LNCaP clone FGC (cell line): ENCODE data around the gene TMEM9.
A peak's percentile ranks its signal among the peaks of the same experiment; 100 is the strongest.

ENCODE experiments used
- DNase-seq: peaks from one replicate; pipeline ENCODE4 v3.0.0-alpha.2; 2011; ENCODE audit warnings: low read depth
- H3K4me3 ChIP-seq: 2 replicates; pipeline ENCODE4 v1.5.1; 2011; ENCODE audit warnings: mild to moderate bottlenecking, low read depth, low read length, control low read depth
- TF ChIP-seq, protein P1 (sequence below): IDR thresholded peaks from 2 replicates; pipeline ENCODE4 v1.5.1; 2012; ENCODE audit warnings: mild to moderate bottlenecking; ENCODE audit not compliant: control insufficient read depth, insufficient read depth; ENCODE audit errors: extremely low read depth

The TMEM9 gene

DNA sequence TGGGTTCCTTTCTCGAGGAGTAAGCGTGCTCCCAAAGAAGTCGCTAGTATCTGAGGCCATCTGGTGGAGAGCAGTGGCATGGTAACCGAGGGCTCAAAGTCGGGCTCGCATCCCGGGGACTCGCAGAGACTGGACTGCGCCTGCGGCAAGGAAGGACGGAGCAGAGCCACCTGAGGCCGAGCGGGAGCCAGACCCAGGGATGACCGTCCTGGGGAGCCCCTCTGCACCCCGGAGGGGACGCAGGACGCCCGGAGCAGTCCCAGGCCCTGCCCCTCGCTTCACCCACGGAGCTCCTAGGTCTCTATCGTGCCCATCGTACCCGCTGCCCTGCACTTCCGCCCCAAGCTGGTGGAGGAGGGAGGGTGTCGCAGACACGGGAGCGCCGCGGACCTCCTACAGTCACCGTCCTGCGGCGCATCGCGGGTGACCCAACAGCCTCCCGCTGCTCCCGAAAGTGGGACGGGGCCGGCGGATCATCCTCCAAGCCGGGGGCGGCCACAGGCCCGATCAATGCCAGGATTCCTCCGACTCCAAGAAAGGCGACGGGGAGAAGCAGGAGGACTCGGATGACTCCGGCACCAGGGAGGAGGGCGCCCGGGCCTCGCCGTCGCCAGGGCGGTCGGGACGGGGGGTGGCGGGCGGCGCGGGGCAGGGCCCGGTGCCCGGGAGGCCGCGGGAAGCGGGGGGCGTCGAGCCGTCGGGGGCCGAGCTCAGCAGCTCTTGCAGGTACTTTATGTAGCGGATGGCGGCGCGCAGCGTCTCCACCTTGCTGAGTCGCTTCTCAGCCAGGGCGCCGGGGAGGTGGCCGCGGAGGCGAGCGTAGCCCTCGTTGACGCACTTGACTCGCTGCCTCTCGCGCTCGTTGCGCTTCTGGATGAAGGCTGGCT lies 39.8 kb downstream of the TMEM9 start:
- DNase-seq = peak; percentile 87
- peak overlapping the region; percentile 54 for H3K4me3 ChIP-seq
- TF ChIP-seq, protein P1, sequence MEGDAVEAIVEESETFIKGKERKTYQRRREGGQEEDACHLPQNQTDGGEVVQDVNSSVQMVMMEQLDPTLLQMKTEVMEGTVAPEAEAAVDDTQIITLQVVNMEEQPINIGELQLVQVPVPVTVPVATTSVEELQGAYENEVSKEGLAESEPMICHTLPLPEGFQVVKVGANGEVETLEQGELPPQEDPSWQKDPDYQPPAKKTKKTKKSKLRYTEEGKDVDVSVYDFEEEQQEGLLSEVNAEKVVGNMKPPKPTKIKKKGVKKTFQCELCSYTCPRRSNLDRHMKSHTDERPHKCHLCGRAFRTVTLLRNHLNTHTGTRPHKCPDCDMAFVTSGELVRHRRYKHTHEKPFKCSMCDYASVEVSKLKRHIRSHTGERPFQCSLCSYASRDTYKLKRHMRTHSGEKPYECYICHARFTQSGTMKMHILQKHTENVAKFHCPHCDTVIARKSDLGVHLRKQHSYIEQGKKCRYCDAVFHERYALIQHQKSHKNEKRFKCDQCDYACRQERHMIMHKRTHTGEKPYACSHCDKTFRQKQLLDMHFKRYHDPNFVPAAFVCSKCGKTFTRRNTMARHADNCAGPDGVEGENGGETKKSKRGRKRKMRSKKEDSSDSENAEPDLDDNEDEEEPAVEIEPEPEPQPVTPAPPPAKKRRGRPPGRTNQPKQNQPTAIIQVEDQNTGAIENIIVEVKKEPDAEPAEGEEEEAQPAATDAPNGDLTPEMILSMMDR = peak; percentile 98

DNA sequence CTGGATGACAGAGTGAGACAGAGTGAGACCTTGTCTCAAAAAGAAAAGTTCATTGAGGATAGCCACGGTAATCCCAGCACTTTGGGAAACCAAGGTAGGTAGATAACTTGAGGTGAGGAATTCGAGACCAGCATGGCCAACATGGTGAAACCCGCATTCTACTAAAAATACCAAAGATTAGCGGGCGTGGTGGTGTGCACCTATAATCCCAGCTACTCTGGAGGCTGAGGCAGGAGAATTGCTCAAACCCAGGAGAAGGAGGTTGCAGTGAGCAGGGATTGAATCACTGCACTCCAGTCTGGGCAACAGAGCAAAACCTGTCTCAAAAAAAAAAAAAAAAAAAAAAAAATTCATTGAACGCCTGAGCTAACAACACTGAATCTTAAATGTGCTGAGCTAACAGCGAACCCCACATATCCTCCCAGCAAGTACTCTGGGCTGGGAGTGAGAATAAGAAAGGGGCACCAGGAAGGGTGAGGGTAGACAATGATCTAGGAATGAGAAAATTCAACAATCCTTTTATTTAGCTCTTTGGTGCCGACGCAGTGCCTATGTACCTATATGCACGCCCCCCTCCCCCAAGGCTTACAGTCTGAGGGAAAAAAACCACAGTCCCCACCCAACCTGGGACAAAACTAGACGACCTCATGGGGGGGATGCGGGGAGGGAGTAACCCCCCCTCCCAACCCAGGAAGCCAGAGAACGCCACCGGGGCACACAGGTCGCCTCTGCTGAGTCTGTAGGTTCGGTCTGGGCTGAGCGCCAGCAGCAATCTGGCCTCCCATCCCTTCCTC lies 40.6 kb downstream of the TMEM9 start:
- TF ChIP-seq, protein P1 = no peak
- DNase-seq = no peak
- H3K4me3 ChIP-seq = peak overlapping the region; percentile 54

DNA sequence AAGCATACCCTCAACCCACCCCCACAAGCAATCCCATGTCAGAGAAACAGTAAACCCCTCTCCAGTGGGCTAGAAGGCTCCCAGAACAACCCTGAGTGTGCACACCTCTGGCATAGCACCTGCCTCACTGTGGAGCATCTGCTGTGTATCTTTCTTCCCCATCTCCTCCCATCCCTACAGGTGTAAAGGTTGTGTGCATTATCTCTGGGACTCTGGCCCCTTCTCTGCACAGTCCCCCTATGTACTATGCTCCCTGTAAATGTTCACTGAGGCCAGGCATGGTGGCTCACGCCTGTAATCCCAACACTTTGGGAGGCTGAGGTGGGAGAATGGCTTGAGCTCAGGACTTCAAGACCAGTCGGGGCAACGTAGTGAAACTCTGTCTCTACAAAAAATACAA lies 41.3 kb downstream of the TMEM9 start:
- TF ChIP-seq, protein P1 = no peak

DNA sequence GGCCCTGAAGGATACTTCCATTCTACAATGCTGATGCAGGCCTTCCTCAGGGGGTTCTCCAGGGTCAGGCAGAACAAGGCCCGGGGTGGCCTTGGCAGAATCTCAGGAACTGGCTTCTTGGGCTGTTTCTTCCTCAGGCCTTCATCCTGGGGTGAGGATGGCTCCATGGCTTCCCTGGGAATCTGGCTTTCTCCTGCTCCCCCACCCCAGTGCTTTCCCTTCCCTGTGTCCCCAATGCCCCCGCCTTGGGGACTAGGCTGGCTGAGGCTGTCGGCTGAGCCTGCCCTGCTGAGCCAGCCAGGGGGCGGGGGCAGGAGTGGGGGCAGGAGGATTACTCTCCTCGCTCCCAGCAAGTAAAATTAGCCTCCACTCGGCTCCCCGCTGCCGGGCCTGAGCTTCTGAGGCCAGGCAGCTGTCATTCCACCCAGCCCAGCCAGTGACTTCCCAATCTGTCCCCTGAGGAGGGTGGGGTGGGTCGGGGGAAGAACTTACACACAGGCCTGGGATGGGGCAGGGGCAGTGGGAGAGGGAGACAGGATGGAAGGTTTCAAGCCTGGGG lies 42.0 kb downstream of the TMEM9 start, which contains the start of gene CACNA1S:
Gene CACNA1S, minus strand, starts transcription at position 254 of the 559 bp plus-strand sequence. Its CDS starts 87 bp downstream, at position 167.
- no peak for DNase-seq
- H3K4me3 ChIP-seq = no peak within 1 kb of the TSS
- TF ChIP-seq, protein P1 = no peak

More for the DNA sequence above, 41.3 kb downstream of the TMEM9 start:
- H3K4me3 ChIP-seq = no peak overlapping the region
- DNase-seq = no peak

DNA sequence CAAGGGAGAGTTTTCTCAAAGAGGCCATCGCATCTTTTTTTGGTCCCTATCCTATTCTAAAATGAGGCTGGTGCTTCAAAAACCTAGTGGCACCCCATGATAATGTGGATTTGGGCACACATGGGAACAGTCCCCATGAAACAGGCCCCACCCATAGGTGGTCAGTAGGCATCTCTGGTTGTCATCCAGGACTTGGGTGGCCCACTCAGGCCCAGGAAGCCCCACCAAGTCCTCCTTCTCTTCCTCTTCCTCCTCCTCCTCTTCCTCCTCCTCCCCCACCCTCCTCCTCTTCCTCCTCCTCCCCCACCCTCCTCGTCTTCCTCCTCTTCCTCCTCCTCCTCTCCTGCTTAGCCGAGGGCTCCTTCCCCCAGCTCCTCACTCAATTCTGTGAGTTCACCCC lies 42.6 kb downstream of the TMEM9 start:
- H3K4me3 ChIP-seq = no peak overlapping the region
- DNase-seq = no peak
- TF ChIP-seq, protein P1 = no peak

DNA sequence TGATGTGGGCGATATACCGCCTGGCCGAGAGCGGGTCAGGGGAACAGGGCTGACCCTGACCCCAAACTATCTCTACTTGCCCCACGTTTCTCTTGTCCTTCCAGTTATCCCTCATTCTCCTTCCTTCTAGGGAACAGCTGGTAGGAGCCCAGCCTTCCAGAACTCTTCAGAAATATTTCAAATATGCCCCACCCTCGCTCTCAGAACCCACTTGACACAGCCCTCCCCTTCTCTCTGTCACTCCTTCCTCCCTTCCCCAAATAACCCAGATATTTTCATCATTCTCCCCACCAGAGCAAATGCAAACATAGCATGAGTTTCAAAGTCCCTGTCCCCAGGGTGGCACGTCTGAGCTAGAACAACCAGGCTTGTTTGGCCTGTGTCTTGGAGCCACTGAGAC lies 43.1 kb downstream of the TMEM9 start:
- no peak overlapping the region for H3K4me3 ChIP-seq
- TF ChIP-seq, protein P1 = no peak
- DNase-seq = no peak
